Stimulated activated memory B cell treated with anti-CD40 and anti-IgM and Interleukin-4, amounts not matched to agents 10 μg/mL and 1 μg/mL and 100 μg/mL, for 72 hours (primary cell): ENCODE data around the gene ADIPOR2.
A peak's percentile ranks its signal among the peaks of the same experiment; 100 is the strongest.

Experiments
- ATAC-seq: fragments of 150-1000 bp; cut with Tn5 transposase; 2 replicates; pipeline ENCODE4 v1.10.0; 2021
- H3K27ac Mint-ChIP-seq: one replicate; pipeline ENCODE4 v1.8.0; 2022; ENCODE audit warnings: mild to moderate bottlenecking, mixed read lengths
- H3K27me3 Mint-ChIP-seq: one replicate; pipeline ENCODE4 v1.8.0; 2022; ENCODE audit warnings: mixed read lengths
- H3K36me3 Mint-ChIP-seq: one replicate; pipeline ENCODE4 v1.8.0; 2022; ENCODE audit warnings: mixed read lengths
- H3K4me1 Mint-ChIP-seq: one replicate; pipeline ENCODE4 v1.8.0; 2022; ENCODE audit warnings: mixed read lengths
- H3K4me3 Mint-ChIP-seq: one replicate; pipeline ENCODE4 v1.8.0; 2022; ENCODE audit warnings: mild to moderate bottlenecking, moderate library complexity, mixed read lengths
- H3K9me3 Mint-ChIP-seq: one replicate; pipeline ENCODE4 v1.8.0; 2022; ENCODE audit warnings: mixed read lengths

Gene ADIPOR2, protein sequence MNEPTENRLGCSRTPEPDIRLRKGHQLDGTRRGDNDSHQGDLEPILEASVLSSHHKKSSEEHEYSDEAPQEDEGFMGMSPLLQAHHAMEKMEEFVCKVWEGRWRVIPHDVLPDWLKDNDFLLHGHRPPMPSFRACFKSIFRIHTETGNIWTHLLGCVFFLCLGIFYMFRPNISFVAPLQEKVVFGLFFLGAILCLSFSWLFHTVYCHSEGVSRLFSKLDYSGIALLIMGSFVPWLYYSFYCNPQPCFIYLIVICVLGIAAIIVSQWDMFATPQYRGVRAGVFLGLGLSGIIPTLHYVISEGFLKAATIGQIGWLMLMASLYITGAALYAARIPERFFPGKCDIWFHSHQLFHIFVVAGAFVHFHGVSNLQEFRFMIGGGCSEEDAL

DNA sequence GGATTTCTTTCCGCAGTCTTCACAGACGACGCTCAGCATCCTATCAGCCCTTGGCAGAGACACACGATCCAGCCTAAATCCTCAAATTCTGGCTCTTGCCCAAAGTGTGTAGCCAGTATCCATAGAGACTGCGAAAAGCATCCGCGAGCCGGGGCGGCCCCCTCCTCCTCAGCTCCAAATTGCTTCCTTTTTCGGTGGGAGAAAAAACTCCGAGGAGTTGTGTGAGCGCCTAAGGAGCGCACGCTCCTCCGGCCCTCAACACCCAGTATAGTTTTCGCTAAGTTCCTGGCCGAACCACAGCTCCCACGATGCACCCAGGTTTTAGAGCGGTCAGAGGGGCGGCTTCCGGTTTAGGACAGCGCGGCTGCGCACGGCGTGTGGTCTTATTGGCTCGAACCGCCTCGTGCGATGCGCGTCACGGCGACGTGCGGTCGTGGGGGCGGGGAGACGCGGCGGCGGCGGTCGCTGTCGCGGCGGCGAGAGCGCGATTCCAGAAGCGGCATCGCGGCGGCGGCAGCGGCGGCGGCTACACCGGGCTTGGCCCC lies at the start of gene ADIPOR2:
TSS of gene ADIPOR2 (plus strand) at position 493 of the 545 bp plus-strand sequence. CDS start 63,274 bp downstream, outside the sequence.
- Mint-ChIP-seq H3K9me3 (no peaks in the 10 kb centered on the region), H3K36me3 (no peaks in the 10 kb centered on the region), H3K27ac (peak within 1 kb of the TSS; percentile 98), H3K4me1 (peaks cover 31% of the 10 kb centered on the region), H3K4me3 (peak within 1 kb of the TSS; percentile 97), H3K27me3 (no peaks in the 10 kb centered on the region)
- peak; percentile 100 for ATAC-seq

DNA sequence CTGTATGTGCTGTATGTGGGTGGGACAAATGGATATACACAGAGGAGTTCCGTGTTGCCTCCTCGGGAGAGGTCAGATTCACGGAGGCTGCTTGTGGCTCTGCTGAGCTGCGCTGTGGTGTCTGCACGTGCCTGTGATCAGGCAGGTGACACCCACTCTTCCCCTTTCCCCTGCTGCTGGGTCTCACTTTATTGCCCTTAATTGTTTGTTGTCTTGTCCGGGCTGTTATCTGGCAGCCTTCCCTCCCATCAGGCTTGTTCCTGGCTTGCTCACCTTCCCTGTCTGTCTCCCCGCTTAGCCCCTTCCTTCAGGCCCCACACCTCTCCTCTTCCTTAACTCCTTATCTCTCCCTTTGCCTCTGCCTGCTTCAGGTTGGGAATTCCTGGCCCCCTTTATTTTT lies 48.4 kb upstream of the ADIPOR2 start:
- peaks cover 30% of the 10 kb centered on the region for H3K27me3 Mint-ChIP-seq
- no peaks in the 10 kb centered on the region for H3K9me3 Mint-ChIP-seq
- H3K4me1 Mint-ChIP-seq = peaks cover 23% of the 10 kb centered on the region
- H3K4me3 Mint-ChIP-seq = no peak overlapping the region
- peaks cover 11% of the 10 kb centered on the region for H3K36me3 Mint-ChIP-seq
- ATAC-seq = no peak
- no peak overlapping the region for H3K27ac Mint-ChIP-seq

DNA sequence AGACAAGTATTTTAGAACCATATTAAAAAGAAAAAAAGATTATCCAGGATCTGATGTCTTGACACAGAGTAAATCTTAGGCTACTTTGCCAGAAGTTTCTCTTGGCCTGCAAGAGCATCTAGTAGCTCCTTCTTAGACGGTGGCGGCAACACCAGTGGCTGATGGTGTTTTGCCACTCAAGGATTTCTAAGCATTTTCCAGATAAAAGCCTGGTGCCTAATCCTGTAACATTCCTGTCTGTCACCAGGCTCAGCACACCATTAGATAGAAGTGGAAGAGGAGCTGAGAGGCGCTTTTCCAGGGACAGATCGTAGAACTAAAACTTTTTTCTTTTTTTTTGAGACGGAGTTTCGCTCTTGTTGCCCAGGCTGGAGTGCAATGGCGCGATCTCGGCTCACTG lies 47.8 kb upstream of the ADIPOR2 start:
- peaks cover 27% of the 10 kb centered on the region for H3K4me1 Mint-ChIP-seq
- no peak for ATAC-seq
- no peaks in the 10 kb centered on the region for H3K9me3 Mint-ChIP-seq
- H3K27ac Mint-ChIP-seq = no peak overlapping the region
- peaks cover 35% of the 10 kb centered on the region for H3K27me3 Mint-ChIP-seq
- peaks cover 11% of the 10 kb centered on the region for H3K36me3 Mint-ChIP-seq
- no peak overlapping the region for H3K4me3 Mint-ChIP-seq

DNA sequence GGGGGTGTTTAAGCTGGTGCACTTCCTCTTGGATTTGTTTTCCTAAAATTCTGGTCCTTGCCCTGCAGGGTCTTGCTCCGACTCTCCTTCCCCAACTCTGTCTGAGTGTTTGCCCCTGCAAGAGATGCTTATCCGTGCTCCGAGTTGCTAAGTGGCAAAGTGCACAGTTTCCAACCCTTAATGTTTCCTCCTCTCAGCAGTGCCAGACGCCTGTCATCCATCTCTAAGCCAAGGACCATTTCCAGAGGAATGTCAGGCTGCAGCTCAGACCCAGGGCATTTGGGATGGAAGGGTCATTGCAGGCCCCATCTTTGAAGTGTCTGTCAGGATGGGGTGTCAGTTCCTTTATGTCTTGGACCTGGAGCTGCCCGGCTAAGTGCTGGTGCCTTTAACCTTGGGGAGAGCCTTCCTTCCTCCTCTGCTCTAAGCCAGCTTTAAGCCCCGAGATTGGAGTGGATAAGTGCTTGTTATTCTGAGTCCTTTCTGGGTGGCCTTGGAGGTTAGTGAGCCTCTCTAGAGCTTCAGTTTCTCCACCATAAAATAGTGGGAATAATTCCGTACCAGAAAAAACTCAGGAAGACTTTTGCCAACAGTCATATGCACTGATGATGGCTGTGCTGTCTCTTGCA lies 46.9 kb upstream of the ADIPOR2 start:
- Mint-ChIP-seq H3K36me3 (peaks cover 11% of the 10 kb centered on the region), H3K9me3 (no peaks in the 10 kb centered on the region), H3K4me3 (no peak overlapping the region), H3K4me1 (peaks cover 27% of the 10 kb centered on the region), H3K27me3 (peaks cover 44% of the 10 kb centered on the region), H3K27ac (no peak overlapping the region)
- no peak for ATAC-seq

DNA sequence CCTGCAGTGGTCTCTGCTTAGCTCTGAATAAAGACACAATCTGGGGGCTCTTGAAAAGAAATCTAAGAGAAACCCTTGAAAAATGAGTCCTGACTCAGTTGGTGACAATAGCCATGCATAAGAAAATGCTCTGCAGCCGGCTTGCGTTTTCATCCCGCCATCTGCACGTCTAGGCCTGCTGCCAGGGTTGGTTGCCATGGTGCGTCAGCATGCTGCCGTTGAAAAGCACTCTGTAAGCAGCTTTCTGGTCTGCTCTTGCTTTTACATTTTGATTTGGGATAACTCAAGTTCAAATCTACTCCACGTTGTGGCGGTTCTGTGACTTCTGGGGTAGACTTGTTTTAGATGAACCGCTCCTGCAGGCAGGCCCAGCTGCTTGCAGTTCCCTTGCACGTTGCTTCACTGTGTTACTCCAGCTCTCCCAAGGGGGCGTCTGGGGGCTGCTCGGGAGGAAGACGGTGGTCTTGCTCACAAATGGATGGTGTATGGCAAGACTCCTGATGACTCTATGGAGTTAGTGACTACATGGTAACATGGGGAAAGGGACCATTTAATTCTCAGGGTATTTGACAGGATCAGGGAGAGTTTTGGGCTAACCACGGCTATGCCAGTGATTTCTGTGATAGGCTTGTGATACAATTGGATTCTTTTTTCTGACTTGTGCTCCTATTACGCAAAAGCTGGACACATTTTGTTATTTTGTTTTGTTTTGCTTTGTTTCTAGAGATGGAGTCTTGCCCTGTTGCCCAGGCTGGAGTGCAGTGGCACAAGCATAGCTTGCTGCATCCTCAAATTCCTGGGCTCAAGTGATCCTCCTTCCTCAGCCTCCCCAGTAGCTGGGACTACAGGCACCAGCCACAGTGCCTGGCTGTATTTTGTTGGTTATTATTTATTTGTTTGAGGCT lies 46.1 kb upstream of the ADIPOR2 start:
- H3K27me3 Mint-ChIP-seq = peaks cover 51% of the 10 kb centered on the region
- H3K9me3 Mint-ChIP-seq = no peaks in the 10 kb centered on the region
- H3K36me3 Mint-ChIP-seq = peaks cover 11% of the 10 kb centered on the region
- no peak for ATAC-seq
- peaks cover 27% of the 10 kb centered on the region for H3K4me1 Mint-ChIP-seq
- H3K27ac Mint-ChIP-seq = no peak overlapping the region
- H3K4me3 Mint-ChIP-seq = no peak overlapping the region

DNA sequence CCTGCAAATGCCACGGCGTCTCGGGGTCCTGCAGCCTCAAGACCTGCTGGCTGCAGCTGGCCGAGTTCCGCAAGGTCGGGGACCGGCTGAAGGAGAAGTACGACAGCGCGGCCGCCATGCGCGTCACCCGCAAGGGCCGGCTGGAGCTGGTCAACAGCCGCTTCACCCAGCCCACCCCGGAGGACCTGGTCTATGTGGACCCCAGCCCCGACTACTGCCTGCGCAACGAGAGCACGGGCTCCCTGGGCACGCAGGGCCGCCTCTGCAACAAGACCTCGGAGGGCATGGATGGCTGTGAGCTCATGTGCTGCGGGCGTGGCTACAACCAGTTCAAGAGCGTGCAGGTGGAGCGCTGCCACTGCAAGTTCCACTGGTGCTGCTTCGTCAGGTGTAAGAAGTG lies 45.1 kb upstream of the ADIPOR2 start:
- no peak overlapping the region for H3K4me3 Mint-ChIP-seq
- H3K36me3 Mint-ChIP-seq = peaks cover 6% of the 10 kb centered on the region
- ATAC-seq = no peak
- peaks cover 30% of the 10 kb centered on the region for H3K4me1 Mint-ChIP-seq
- no peak overlapping the region for H3K27ac Mint-ChIP-seq
- peaks cover 62% of the 10 kb centered on the region for H3K27me3 Mint-ChIP-seq
- no peaks in the 10 kb centered on the region for H3K9me3 Mint-ChIP-seq

DNA sequence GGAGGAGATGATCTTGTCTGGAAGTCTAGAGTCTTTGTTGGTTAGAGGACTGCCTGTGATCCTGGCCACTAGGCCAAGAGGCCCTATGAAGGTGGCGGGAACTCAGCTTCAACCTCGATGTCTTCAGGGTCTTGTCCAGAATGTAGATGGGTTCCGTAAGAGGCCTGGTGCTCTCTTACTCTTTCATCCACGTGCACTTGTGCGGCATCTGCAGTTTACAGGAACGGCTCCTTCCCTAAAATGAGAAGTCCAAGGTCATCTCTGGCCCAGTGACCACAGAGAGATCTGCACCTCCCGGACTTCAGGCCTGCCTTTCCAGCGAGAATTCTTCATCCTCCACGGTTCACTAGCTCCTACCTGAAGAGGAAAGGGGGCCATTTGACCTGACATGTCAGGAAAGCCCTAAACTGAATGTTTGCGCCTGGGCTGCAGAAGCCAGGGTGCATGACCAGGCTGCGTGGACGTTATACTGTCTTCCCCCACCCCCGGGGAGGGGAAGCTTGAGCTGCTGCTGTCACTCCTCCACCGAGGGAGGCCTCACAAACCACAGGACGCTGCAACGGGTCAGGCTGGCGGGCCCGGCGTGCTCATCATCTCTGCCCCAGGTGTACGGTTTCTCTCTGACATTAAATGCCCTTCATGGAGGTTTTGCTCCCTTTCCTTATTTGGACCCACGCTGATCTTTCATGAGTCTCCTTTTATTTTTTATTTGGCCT lies 44.1 kb upstream of the ADIPOR2 start:
- peak; percentile 87 for ATAC-seq
- H3K4me3 Mint-ChIP-seq = peak overlapping the region; percentile 53
- peaks cover 6% of the 10 kb centered on the region for H3K36me3 Mint-ChIP-seq
- H3K27ac Mint-ChIP-seq = peak overlapping the region; percentile 45
- H3K9me3 Mint-ChIP-seq = no peaks in the 10 kb centered on the region
- peaks cover 32% of the 10 kb centered on the region for H3K4me1 Mint-ChIP-seq
- peaks cover 71% of the 10 kb centered on the region for H3K27me3 Mint-ChIP-seq

DNA sequence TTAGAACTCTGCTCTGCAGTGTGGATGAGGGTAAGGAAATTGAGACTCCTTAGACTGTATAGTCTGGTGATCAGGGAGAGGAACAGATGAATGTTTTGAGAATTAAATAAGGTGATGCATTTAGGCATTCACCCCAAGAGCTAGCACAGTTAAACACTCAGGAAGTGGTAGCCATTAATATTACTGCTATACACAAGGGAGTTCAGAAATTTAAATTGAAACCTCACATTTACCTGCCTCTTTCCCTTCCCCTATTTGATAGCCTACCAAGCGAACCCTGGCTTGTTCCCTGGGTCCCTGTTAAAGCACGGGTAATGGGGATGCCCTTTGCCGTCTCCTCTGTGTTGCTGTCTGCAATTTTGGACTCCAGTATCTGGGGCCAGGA lies 43.6 kb upstream of the ADIPOR2 start:
- no peaks in the 10 kb centered on the region for H3K9me3 Mint-ChIP-seq

DNA sequence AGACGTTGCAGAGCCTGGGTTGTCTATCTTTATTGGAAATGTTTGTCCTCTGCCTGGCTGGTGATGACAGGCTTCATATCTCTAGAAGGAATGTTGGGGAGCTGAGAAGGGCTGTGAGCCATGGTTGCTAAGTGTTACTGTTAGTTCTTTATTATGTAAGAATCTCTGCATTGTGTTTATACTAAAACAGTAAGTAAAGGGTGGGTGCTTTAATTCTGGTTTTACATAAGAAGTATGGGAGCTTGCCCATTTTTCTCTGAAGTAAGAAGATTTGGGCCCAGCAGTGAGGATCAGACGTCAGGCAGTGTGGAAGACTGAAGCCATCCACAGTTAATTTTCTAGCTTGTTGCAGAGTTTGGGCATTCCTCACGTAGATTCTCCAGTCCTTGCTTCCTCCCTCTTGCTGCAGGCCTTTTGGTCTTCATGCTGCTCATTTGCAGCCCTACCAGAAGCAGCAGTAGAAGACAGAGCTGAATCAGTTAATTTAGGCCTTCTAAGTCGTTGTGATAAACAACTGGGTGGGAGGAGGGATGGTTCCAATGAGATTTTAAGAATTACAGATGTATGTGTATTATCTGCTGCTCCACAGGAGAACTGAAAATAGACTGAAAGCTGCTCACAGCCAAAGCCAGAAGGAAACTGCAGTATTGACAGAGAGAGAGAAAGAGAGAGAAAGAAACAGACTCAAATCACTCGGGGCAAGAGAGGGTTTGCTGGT lies 40.5 kb upstream of the ADIPOR2 start:
- Mint-ChIP-seq H3K36me3 (peaks cover 4% of the 10 kb centered on the region), H3K27ac (no peak overlapping the region), H3K9me3 (no peaks in the 10 kb centered on the region), H3K4me3 (no peak overlapping the region), H3K4me1 (peaks cover 27% of the 10 kb centered on the region), H3K27me3 (peaks cover 51% of the 10 kb centered on the region)
- no peak for ATAC-seq

More for the DNA sequence above, 43.6 kb upstream of the ADIPOR2 start:
- peaks cover 73% of the 10 kb centered on the region for H3K27me3 Mint-ChIP-seq
- peak; percentile 82 for ATAC-seq
- peaks cover 32% of the 10 kb centered on the region for H3K4me1 Mint-ChIP-seq
- peaks cover 6% of the 10 kb centered on the region for H3K36me3 Mint-ChIP-seq
- peak overlapping the region; percentile 53 for H3K4me3 Mint-ChIP-seq
- peak overlapping the region; percentile 45 for H3K27ac Mint-ChIP-seq

DNA sequence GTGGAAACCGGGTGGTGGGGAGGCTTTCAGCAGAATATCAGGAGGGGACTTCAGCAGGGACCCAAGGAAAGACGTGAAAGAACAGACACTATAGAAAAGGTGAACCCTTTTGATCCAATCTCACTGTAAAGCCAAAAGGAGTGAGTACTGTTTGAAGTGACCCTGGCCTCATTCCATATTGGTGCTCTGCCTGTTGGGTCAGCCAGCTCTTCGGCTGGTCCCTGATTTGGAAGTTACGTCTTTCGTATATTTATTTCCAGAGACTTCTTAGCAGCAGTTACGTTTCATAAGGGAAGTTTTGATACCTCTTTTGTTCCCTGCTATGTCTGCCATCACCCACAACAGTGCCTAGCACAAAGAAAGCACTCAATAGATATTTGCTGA lies 39.9 kb upstream of the ADIPOR2 start:
- peaks cover 46% of the 10 kb centered on the region for H3K27me3 Mint-ChIP-seq
- no peak for ATAC-seq
- peaks cover 22% of the 10 kb centered on the region for H3K4me1 Mint-ChIP-seq
- H3K4me3 Mint-ChIP-seq = no peak overlapping the region
- no peak overlapping the region for H3K27ac Mint-ChIP-seq
- no peaks in the 10 kb centered on the region for H3K36me3 Mint-ChIP-seq
- no peaks in the 10 kb centered on the region for H3K9me3 Mint-ChIP-seq

DNA sequence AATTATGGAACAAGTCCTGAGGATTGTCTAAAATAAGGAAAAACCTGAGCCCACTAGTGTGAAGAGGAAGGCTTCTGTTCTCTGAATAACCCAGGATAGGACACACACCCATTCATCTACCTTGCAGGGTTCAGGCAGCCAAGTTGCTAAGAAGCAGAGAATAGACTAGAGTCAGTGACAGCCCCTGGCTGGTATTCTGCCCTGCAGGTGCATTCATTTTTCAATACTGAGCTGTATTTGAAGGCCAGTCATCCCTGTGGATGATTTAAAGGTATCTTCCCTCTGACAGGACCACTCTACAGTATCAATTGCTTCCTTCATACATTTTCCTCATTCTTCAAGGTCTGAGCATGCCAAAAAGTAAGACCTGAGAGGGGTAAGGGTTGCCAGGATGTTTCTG lies 38.9 kb upstream of the ADIPOR2 start:
- no peak overlapping the region for H3K27ac Mint-ChIP-seq
- no peaks in the 10 kb centered on the region for H3K9me3 Mint-ChIP-seq
- peaks cover 14% of the 10 kb centered on the region for H3K4me1 Mint-ChIP-seq
- H3K36me3 Mint-ChIP-seq = no peaks in the 10 kb centered on the region
- ATAC-seq = no peak
- H3K4me3 Mint-ChIP-seq = no peak overlapping the region
- peaks cover 45% of the 10 kb centered on the region for H3K27me3 Mint-ChIP-seq

DNA sequence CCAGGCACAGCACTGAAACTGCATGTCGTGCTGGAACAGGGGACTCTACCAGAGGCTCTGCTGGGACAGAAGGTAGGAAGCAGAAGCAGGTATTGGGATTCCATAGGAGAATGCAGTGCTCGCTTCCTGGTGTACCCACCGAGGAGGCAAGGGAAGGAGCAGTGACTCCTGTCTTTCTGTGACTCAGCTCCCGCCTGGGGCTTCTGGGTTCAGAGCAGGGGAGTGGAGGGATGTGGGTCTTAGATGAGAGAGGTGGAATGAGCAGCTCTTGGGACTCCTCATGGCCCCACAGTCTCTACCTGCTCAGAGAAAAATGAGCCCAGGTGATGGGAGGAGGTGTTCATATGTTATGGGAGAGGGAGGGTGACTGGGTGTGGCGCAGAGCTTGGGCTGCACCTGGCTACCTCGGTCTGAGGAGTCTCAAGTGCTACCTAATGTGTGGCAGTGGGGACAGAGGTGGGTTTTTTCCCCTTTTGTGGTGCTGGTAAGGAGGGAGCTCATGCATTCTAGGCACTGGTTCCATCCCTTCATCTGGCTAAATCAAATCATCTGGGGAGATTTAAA lies 35.6 kb upstream of the ADIPOR2 start:
- Mint-ChIP-seq H3K9me3 (no peaks in the 10 kb centered on the region), H3K4me3 (no peak overlapping the region), H3K27me3 (peaks cover 16% of the 10 kb centered on the region), H3K27ac (no peak overlapping the region), H3K4me1 (peaks cover 5% of the 10 kb centered on the region), H3K36me3 (no peaks in the 10 kb centered on the region)
- ATAC-seq = no peak

DNA sequence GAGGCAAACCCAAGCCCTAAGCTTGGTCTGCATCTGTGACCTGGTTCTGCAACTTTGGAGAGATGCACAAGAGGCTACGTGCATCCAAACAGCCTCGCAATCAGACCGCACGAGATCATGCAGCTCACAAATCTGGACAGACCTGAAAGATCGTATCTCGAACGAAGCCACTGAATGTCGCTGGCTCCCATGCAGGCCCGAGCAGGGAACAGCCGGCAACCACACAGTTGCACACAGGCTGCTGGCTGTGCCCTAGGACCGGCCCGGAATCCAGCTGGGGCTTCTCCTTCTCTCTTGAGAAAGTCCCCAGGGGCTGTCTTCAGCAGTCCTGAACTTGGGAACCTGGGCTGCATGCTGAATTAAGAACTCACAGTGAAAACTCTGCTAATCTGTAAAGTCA lies 34.0 kb upstream of the ADIPOR2 start:
- H3K27ac Mint-ChIP-seq = no peak overlapping the region

DNA sequence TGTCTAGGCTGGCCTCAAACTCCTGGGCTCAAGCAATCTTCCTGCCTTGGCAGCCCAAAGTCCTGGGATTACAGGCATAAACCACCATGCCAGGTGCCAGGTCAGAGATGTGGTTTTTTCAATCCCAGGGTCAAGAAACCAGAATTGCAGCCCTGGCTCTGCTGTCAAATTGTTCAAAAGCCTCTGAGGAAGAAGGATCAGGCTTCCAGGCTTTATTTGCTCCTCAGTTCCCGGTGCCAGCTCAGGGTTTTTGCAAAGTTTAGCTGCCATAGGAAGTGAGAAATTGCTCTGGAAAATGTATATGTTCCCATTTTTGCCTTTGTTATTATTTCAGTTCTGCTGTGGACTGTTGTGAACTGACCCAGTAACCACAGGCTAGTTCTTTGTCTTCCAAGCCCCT lies 33.2 kb upstream of the ADIPOR2 start:
- H3K9me3 Mint-ChIP-seq = no peaks in the 10 kb centered on the region
- H3K27me3 Mint-ChIP-seq = no peaks in the 10 kb centered on the region
- H3K36me3 Mint-ChIP-seq = no peaks in the 10 kb centered on the region
- no peak overlapping the region for H3K4me3 Mint-ChIP-seq
- peak overlapping the region; percentile 33 for H3K27ac Mint-ChIP-seq
- no peaks in the 10 kb centered on the region for H3K4me1 Mint-ChIP-seq
- ATAC-seq = no peak

More for the DNA sequence above, 34.0 kb upstream of the ADIPOR2 start:
- H3K4me3 Mint-ChIP-seq = no peak overlapping the region
- no peaks in the 10 kb centered on the region for H3K36me3 Mint-ChIP-seq
- no peak for ATAC-seq
- H3K27me3 Mint-ChIP-seq = peaks cover under 1% of the 10 kb centered on the region
- H3K9me3 Mint-ChIP-seq = no peaks in the 10 kb centered on the region
- no peaks in the 10 kb centered on the region for H3K4me1 Mint-ChIP-seq
